ENCODE measurements around the gene CLDND1.
"Not testable (repeated sequence)": the region's sequence is repeated elsewhere in the genome, so short reads cannot be mapped to it uniquely, and the experiment has no call there.

CLDND1 gene

DNA sequence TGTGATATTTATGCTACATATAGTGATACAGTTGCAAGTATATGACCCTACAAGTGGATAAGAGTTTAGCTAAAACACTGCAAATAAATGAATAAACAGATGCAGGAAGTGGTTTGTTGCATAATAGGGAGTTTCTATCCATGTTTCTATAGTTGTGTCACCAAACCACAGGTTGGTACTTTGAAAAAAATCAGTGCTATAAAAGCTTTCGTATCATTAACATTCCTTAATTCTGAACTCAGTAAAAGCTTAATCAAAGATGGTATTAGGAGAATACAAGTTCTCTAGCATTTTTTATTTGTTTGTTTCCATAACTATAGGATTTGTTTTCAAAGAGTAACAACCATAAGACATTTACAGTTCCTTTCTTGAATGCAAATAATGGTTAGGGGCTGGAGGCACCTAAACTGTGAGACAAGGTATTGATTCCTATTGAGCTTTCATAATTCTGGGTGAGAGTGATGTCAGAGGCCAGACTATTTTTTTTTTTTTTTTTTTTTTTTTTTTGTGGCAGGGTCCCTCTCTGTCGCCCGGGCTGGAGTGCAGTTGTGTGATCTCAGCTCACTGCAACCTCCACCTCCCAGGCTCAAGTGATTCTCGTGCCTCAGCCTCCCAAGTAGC lies 41.1 kb upstream of the CLDND1 start:
- no peak overlapping the region for H3K4me3 ChIP-seq (ENCODE audit: low read length)
- TF ChIP-seq CTCF (IDR thresholded peaks at IDR 0.05; ENCODE audit: insufficient read depth, low read depth, low read length, missing control alignments), result no peak
- DNase-seq (ENCODE audit: low read depth), result peak; percentile 76

DNA sequence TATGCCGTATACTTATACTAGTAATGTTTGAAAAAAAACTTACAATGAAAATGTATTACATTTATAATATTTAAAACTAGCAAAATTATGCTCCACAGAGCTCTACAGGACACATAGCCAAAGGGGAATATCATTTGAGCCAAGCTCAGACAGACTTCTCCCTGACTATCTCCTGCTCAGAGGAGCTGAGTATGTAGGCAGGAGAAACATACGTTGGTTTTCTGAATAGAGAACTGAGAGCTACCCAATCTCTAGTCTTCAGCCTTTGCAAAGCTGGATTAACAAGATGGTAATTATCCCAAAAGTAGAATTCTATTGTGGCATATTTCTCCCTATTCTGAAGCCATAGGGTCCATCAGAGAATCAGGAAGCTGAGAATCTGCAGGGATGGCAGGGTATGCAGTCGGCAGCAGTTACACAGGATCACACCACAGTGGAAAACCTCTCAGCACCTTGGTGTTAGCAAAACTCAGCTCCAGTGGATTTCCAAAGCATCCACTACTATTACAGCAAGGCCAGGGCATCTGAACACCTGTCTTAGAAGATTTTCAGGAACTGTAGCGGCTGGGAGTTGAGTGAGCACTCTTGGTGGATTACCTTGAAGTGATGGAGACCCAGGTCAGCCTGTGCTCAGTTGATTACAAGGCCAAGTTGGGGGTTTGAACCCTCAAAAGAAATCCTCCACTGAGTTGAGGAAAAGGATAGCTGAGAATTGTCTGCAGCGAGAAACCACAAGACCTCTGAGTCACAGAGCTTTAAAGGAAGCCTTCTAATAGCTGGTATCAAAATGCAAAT lies 39.2 kb upstream of the CLDND1 start:
- no peak overlapping the region for H3K4me3 ChIP-seq (ENCODE audit: low read length)
- no peak for TF ChIP-seq CTCF (IDR thresholded peaks at IDR 0.05; ENCODE audit: insufficient read depth, low read depth, low read length, missing control alignments)
- DNase-seq (ENCODE audit: low read depth), result peak; percentile 41

DNA sequence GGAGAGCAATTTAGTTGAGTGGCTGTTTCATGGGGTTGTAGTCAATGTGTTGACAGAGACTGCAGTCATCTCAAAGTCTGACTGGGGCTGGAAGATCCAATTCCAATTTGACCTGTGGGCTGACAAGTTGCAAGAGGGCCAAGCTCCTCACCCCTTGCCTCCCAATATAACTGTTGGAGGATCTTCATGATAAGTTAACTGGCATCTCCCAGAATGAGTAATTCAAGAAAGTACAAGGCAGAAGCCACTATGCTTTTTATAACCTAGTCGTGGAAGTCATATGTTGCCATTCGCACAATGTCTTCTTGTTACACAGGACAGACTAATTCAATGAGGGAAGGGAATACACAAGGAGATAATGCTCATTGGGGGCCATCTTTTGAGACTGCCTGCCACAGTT lies 38.2 kb upstream of the CLDND1 start:
- no peak for DNase-seq (ENCODE audit: low read depth)
- TF ChIP-seq CTCF (IDR thresholded peaks at IDR 0.05; ENCODE audit: insufficient read depth, low read depth, low read length, missing control alignments), result no peak
- no peak overlapping the region for H3K4me3 ChIP-seq (ENCODE audit: low read length)

DNA sequence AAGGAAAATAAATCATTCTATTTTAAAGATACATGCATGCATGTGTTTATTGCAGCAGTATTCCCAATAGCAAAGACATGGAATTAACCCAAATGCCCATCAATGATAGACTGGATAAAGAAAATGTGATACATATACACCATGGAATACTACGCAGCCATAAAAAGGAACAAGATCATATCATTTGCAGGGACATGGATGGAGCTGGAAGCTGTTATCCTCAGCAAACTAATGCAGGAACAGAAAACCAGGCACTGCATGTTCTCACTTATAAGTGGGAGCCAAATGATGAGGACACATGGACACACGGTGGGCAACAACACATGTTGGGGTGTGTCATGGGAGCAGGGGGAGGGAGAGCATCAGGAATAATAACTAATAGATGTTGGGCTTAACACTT lies 37.1 kb upstream of the CLDND1 start:
- not testable (repeated sequence) for H3K4me3 ChIP-seq (ENCODE audit: low read length); DNase-seq (ENCODE audit: low read depth)

DNA sequence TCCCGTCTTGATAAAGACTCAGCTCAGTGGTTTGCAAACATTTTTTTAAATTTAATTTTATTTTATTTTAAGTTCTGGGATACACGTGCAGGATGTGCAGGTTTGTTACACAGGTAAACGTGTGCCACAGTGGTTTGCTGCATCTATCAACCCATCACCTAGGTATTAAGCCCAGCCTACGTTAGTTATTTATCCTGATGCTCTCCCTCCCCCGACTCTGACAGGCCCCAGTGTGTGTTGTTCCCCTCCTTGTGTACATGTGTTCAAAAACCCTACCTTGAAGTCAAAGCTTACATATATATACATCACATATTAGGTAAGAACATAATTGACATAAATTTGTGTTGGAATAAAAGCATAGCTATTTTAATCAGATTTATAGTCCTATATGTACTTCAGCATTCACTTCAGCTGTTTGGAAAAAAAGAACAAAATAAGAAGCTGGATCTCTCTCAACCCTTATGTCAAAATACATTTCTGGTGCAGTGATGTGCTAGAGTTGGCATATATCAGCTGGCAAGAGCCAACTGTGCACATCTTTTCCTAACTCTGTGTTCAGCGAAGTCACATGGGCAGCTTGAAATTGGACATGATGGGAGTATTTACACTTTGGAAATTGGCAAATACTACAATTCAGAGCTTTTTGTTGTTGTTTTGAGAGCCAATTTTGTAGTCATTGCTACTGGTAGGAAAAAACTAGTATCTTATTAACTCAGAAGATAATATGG lies 35.6 kb upstream of the CLDND1 start:
- TF ChIP-seq CTCF (IDR thresholded peaks at IDR 0.05; ENCODE audit: insufficient read depth, low read depth, low read length, missing control alignments), result no peak
- no peak for DNase-seq (ENCODE audit: low read depth)
- no peak overlapping the region for H3K4me3 ChIP-seq (ENCODE audit: low read length)

DNA sequence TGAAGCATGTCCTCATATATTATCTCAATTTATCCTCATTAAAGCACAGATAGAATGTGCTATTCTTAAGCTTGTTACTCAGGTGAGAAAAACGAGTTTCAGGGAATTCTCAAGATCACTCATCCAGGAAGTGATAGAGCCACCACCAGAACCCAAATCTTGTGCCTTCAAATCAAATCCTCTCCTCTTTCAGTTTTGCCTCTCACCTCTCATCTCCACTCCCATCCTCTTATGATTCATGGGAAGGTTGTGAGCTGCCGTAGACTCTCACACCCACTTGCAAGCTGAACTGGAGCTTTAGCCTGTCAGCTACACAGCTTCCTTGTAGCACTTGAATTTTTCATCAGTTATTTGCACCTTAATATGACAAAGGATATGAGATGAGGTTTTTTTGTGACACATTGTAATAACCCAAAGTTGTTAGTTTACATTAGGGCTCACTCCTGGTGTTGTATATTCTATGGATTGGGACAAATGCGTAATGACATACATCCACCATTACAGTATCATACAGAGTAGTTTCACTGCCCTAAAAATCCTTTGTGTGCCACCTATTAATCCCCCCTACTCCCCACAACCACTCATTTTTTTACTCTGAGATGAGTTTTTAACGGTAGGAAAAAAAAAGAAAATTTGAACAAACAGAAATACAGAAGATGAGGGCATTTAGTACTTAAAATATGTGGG lies 34.8 kb upstream of the CLDND1 start:
- H3K4me3 ChIP-seq (ENCODE audit: low read length), result no peak overlapping the region
- no peak for TF ChIP-seq CTCF (IDR thresholded peaks at IDR 0.05; ENCODE audit: insufficient read depth, low read depth, low read length, missing control alignments)
- peak; percentile 65 for DNase-seq (ENCODE audit: low read depth)

Measured in epithelial cell of esophagus (primary cell).